ENCODE data around the gene LGR5.

Gene LGR5

DNA sequence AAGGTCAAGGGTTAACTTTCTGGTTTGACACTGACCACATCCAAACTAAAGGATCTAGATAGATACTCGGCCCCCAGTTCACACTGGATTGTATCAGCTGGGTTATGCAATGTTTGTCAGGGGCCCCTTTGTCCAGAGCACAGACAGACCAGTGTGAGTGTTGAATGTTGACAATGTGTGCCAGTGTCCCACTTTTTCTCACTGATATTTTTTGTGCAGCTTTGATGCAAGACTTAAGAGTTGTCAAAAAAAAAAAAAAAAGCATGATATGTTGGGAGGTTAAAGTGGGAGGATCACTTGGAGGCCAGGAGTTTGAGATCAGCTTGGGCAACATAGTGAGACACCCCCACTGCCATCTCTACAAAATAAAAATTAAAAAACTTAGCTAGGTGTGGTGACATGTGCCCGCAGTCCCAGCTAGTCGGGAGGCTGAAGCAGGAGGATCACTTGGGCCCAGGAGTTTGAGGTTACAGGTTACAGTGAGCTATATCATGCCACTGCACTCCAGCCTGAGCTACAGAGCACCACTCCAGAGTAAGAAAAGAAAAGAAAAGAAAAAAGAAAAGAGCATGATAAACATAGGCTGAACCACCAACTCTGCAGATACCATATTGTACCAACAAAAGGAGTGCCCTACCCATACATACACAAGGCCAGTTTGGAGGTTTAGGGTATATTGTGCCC, 97.5 kb downstream of the LGR5 start:
- H3K9me2 ChIP-seq (replicated peaks; ENCODE audit: insufficient read depth, low read length), result no peaks in the 10 kb centered on the region
- no peak overlapping the region for H3K9ac ChIP-seq (ENCODE audit: low read length)
- H4K20me1 ChIP-seq (ENCODE audit: low read depth, low read length), result no peaks in the 10 kb centered on the region
- no peaks in the 10 kb centered on the region for H3K79me2 ChIP-seq (ENCODE audit: insufficient read depth, low read length)
- TF ChIP-seq, protein P1, sequence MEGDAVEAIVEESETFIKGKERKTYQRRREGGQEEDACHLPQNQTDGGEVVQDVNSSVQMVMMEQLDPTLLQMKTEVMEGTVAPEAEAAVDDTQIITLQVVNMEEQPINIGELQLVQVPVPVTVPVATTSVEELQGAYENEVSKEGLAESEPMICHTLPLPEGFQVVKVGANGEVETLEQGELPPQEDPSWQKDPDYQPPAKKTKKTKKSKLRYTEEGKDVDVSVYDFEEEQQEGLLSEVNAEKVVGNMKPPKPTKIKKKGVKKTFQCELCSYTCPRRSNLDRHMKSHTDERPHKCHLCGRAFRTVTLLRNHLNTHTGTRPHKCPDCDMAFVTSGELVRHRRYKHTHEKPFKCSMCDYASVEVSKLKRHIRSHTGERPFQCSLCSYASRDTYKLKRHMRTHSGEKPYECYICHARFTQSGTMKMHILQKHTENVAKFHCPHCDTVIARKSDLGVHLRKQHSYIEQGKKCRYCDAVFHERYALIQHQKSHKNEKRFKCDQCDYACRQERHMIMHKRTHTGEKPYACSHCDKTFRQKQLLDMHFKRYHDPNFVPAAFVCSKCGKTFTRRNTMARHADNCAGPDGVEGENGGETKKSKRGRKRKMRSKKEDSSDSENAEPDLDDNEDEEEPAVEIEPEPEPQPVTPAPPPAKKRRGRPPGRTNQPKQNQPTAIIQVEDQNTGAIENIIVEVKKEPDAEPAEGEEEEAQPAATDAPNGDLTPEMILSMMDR (IDR thresholded peaks at IDR 0.05; ENCODE audit: insufficient read depth, low read length, poor library complexity, severe bottlenecking), result no peak
- TF ChIP-seq EZH2phosphoT487 (conservative IDR thresholded peaks at IDR 0.05; ENCODE audit: low read length), result no peak
- no peaks in the 10 kb centered on the region for H3F3A ChIP-seq (ENCODE audit: insufficient read depth)
- H3K9me3 ChIP-seq (ENCODE audit: insufficient read depth, low read length), result no peaks in the 10 kb centered on the region
- no peaks in the 10 kb centered on the region for H3K27me3 ChIP-seq (ENCODE audit: low read length)
- H3K4me3 ChIP-seq (ENCODE audit: insufficient read depth, low read length, poor library complexity, severe bottlenecking), result no peak overlapping the region
- H3K4me2 ChIP-seq (ENCODE audit: low read depth, low read length, poor library complexity, severe bottlenecking), result no peak overlapping the region
- no peaks in the 10 kb centered on the region for H3K36me3 ChIP-seq (ENCODE audit: low read length)
- no peak overlapping the region for H2AFZ ChIP-seq (ENCODE audit: low read depth, low read length, severe bottlenecking)
- H3K27ac ChIP-seq (ENCODE audit: low read depth, low read length), result no peak overlapping the region

DNA sequence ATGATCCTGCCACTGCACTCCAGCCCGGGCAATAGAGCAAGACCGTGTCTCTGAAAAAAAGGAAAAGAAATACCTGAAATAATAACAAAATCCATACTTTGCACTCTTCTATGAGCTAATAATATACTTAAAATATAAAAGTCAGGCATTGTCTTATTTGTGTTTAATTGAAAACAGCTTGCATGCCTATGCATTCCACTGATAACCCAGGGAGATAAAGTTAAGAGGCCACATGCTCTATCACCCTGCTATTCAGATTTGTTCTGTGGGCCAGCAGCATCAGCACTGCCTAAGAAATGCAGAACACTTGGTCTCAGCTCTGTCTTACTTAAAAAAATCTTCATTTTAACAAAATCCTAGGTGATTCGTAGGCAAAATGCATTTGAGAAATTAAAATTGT, 99.2 kb downstream of the LGR5 start:
- no peaks in the 10 kb centered on the region for H3K27me3 ChIP-seq (ENCODE audit: low read length)

DNA sequence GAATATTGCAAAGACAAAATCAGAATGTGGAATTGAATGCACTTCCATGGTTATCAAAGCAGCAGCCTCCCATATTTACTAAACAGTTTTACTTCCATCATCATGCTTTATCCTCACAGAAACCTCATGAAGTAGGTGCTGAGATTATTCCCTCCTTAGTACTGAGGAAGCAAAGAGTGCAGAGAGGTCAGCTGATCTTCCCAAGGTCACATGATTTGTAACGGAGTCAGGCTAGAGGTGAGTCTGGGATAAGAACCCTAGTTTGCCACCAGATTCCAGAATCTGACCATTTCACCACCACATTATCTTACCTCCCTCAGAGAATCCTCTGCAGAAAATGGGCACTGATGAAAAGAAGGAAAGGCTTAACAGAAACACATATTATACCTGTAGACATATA, 102.0 kb downstream of the LGR5 start:
- no peak overlapping the region for H3K4me2 ChIP-seq (ENCODE audit: low read depth, low read length, poor library complexity, severe bottlenecking)
- H3K9ac ChIP-seq (ENCODE audit: low read length), result no peak overlapping the region
- no peaks in the 10 kb centered on the region for H4K20me1 ChIP-seq (ENCODE audit: low read depth, low read length)
- H3K9me3 ChIP-seq (ENCODE audit: insufficient read depth, low read length), result no peaks in the 10 kb centered on the region
- H3F3A ChIP-seq (ENCODE audit: insufficient read depth), result no peaks in the 10 kb centered on the region
- H3K79me2 ChIP-seq (ENCODE audit: insufficient read depth, low read length), result no peaks in the 10 kb centered on the region
- no peaks in the 10 kb centered on the region for H3K36me3 ChIP-seq (ENCODE audit: low read length)
- no peaks in the 10 kb centered on the region for H3K27me3 ChIP-seq (ENCODE audit: low read length)
- TF ChIP-seq EZH2phosphoT487 (conservative IDR thresholded peaks at IDR 0.05; ENCODE audit: low read length), result no peak
- TF ChIP-seq, protein P1 (IDR thresholded peaks at IDR 0.05; ENCODE audit: insufficient read depth, low read length, poor library complexity, severe bottlenecking), result no peak
- no peak overlapping the region for H3K27ac ChIP-seq (ENCODE audit: low read depth, low read length)
- no peak overlapping the region for H3K4me3 ChIP-seq (ENCODE audit: insufficient read depth, low read length, poor library complexity, severe bottlenecking)
- H2AFZ ChIP-seq (ENCODE audit: low read depth, low read length, severe bottlenecking), result no peak overlapping the region
- no peaks in the 10 kb centered on the region for H3K9me2 ChIP-seq (replicated peaks; ENCODE audit: insufficient read depth, low read length)

More for the DNA sequence above, 99.2 kb downstream of the LGR5 start:
- no peaks in the 10 kb centered on the region for H3K9me3 ChIP-seq (ENCODE audit: insufficient read depth, low read length)
- H2AFZ ChIP-seq (ENCODE audit: low read depth, low read length, severe bottlenecking), result no peak overlapping the region
- H3F3A ChIP-seq (ENCODE audit: insufficient read depth), result no peaks in the 10 kb centered on the region
- H3K36me3 ChIP-seq (ENCODE audit: low read length), result no peaks in the 10 kb centered on the region
- H3K4me3 ChIP-seq (ENCODE audit: insufficient read depth, low read length, poor library complexity, severe bottlenecking), result no peak overlapping the region
- no peak overlapping the region for H3K9ac ChIP-seq (ENCODE audit: low read length)
- H4K20me1 ChIP-seq (ENCODE audit: low read depth, low read length), result no peaks in the 10 kb centered on the region
- TF ChIP-seq EZH2phosphoT487 (conservative IDR thresholded peaks at IDR 0.05; ENCODE audit: low read length), result no peak
- TF ChIP-seq, protein P1 (IDR thresholded peaks at IDR 0.05; ENCODE audit: insufficient read depth, low read length, poor library complexity, severe bottlenecking), result no peak
- H3K4me2 ChIP-seq (ENCODE audit: low read depth, low read length, poor library complexity, severe bottlenecking), result no peak overlapping the region
- no peaks in the 10 kb centered on the region for H3K9me2 ChIP-seq (replicated peaks; ENCODE audit: insufficient read depth, low read length)
- no peaks in the 10 kb centered on the region for H3K79me2 ChIP-seq (ENCODE audit: insufficient read depth, low read length)
- no peak overlapping the region for H3K27ac ChIP-seq (ENCODE audit: low read depth, low read length)

Measured in SU-DHL-6 (cell line).